ENCODE results near the gene KLHDC4.

DNA sequence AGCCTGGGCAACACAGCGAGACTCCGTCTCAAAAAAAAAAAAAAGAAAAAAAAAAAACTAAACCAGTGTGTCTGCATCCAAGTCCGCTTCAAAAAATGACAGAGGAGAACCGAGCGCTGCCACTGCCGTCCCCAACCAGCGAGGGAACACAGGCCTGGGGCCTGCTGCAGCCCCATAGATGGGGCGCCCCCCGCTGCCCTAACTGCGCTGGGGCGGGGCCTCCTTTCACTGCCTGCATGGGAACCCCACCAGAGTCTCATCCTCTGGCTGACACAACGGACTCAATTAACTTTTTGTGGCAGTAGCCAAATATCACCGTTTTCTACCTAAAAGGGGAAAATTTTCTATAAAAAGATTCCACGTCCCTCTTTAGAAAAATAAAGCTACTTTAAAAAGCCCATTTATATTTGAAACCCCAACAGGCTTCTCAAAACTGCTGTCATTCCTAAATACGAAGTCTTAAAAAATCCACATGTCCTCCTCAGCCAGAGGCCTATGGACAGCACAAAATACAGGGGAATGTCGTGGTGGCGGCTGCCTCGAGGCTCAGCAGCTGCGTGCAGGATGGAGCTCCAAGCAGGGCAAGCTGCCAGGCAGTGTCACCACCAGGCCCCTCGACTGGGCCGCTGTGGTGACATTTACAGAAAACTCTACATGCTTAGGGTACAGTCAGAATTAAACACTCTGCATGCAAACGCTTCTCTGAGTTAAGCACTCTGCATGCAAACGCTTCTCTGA, 30.3 kb downstream of the KLHDC4 start:
- TF ChIP-seq, protein P1, sequence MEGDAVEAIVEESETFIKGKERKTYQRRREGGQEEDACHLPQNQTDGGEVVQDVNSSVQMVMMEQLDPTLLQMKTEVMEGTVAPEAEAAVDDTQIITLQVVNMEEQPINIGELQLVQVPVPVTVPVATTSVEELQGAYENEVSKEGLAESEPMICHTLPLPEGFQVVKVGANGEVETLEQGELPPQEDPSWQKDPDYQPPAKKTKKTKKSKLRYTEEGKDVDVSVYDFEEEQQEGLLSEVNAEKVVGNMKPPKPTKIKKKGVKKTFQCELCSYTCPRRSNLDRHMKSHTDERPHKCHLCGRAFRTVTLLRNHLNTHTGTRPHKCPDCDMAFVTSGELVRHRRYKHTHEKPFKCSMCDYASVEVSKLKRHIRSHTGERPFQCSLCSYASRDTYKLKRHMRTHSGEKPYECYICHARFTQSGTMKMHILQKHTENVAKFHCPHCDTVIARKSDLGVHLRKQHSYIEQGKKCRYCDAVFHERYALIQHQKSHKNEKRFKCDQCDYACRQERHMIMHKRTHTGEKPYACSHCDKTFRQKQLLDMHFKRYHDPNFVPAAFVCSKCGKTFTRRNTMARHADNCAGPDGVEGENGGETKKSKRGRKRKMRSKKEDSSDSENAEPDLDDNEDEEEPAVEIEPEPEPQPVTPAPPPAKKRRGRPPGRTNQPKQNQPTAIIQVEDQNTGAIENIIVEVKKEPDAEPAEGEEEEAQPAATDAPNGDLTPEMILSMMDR (IDR thresholded peaks at IDR 0.05): no peak
- no peak for TF ChIP-seq EP300 (IDR thresholded peaks at IDR 0.05)
- TF ChIP-seq POLR2A (IDR thresholded peaks at IDR 0.05): no peak
